ENCODE data around the gene SRA1. TPM values are rescaled to one million over a fixed set of nuclear protein-coding genes. Genes with fewer than 3 reads are reported as not detected.

SRA1 gene
- total and polyA plus RNA-seq, 9 donors = 11.7 to 34.4 (median 20.1) TPM

DNA sequence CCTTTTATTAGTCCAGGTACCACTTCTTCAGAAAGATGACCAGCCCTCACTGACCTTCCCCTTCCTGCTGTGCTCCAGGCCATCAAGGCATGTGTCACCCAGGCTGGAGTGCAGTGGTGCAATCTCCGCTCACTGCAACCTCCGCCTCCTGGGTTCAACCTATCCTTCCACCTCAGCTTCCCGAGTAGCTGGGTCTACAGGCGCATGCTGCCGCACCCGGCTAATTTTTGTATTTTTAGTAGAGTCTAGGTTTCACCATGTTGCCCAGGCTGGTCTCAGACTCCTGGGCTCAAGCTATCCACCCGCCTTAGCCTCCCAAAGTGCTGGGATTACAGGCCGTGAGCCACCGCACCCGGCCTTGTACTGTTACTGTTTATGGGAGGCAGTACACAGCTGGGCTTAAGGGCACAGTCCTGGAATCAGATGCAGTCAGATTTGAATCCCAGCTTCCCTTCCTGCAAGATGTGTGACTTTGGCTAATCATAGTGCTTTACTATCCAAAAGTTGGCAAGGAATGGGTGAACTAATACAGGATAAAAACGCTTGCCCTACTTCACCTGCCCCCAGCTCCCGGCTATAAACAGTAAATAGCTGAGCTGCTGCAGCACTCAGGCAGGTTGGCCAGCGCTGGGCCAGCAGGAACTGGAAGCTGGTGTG, 10.3 kb downstream of the SRA1 start:
- Histone ChIP-seq H3K4me3 (peak overlapping the region; percentile 48), H3K36me3 (no peaks in the 10 kb centered on the region), H3K4me1 (ENCODE audit: insufficient read depth) (peaks cover 15% of the 10 kb centered on the region), H3K27me3 (no peaks in the 10 kb centered on the region), H3K27ac (peak overlapping the region; percentile 91 to 96), H3K9me3 (no peaks in the 10 kb centered on the region)
- DNase-seq = peak in 1 of 5 donors; percentile 50
- intact Hi-C loops (cut with DNase I) = loop anchor here in 2 of 4 donors (5.0 kb wide), 3 partner anchors 95 to 145 kb away; partner anchors contain the start of genes ANKHD1 (in 1 of the 2), IK (in 1 of the 2) and NDUFA2 (in 1 of the 2)
- 29 to 43% (median 38%) methylated on average over 13 of the region's 13 CpGs for WGBS, 3 donors
- TF ChIP-seq, protein P1, sequence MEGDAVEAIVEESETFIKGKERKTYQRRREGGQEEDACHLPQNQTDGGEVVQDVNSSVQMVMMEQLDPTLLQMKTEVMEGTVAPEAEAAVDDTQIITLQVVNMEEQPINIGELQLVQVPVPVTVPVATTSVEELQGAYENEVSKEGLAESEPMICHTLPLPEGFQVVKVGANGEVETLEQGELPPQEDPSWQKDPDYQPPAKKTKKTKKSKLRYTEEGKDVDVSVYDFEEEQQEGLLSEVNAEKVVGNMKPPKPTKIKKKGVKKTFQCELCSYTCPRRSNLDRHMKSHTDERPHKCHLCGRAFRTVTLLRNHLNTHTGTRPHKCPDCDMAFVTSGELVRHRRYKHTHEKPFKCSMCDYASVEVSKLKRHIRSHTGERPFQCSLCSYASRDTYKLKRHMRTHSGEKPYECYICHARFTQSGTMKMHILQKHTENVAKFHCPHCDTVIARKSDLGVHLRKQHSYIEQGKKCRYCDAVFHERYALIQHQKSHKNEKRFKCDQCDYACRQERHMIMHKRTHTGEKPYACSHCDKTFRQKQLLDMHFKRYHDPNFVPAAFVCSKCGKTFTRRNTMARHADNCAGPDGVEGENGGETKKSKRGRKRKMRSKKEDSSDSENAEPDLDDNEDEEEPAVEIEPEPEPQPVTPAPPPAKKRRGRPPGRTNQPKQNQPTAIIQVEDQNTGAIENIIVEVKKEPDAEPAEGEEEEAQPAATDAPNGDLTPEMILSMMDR (IDR thresholded peaks at IDR 0.05) = no peak
- TF ChIP-seq EP300 (IDR thresholded peaks at IDR 0.05) (no peak), POLR2A (IDR thresholded peaks at IDR 0.05) (no peak)

DNA sequence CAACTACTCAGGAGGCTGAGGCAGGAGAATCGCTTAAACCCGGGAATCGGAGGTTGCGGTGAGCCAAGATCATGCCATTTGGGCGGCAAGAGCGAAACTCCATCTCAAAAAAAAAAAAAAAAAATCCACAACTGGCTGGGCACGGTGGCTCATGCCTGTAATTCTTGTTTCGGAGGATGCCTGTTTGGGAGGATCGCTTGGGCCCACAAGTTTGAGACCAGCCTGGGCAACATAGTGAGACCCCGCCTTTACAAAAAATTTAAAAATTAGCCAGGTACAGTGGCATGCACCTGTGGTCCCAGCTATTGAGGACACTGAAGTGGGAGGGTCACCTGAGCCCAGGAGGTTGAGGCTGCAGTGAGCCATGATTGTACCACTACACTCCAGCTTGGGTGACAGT, 11.7 kb downstream of the SRA1 start:
- intact Hi-C loops (cut with DNase I) = loop anchor here in 2 of 4 donors (5.0 kb wide), 3 partner anchors 97 to 143 kb away; partner anchors contain the start of genes ANKHD1 (in 1 of the 2), IK (in 1 of the 2) and NDUFA2 (in 1 of the 2)
- Histone ChIP-seq H3K36me3 (no peaks in the 10 kb centered on the region), H3K27me3 (no peaks in the 10 kb centered on the region), H3K9me3 (no peaks in the 10 kb centered on the region), H3K4me3 (no peak overlapping the region), H3K4me1 (ENCODE audit: insufficient read depth) (peaks cover 15% of the 10 kb centered on the region), H3K27ac (no peak overlapping the region)
- 96 to 98% (median 97%) methylated on average over 10 of the region's 10 CpGs for WGBS, 3 donors
- no peak for DNase-seq
- no peak for TF ChIP-seq EP300 (IDR thresholded peaks at IDR 0.05)
- TF ChIP-seq, protein P1 (IDR thresholded peaks at IDR 0.05) = no peak
- TF ChIP-seq POLR2A (IDR thresholded peaks at IDR 0.05) = no peak

DNA sequence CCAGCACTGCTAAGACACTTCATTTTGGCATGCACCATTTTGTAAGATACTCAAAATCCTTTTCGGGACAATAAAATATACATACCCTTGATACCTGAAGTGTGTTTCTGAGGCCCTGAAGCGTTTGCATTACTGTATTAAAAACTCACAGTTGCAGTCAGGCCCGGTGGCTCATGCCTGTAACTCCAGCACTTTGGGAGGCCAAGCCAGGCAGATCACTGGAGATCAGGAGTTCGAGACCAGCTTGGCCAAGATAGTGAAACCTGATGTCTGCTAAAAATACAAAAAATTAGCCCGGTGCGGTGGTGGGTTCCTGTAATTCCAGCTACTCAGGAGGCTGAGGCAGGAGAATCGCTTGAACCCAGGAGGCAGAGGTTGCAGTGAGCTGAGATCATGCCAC, 12.3 kb downstream of the SRA1 start:
- H3K4me3 ChIP-seq = no peak overlapping the region
- H3K4me1 ChIP-seq (ENCODE audit: insufficient read depth) = peaks cover 15% of the 10 kb centered on the region
- DNase-seq = no peak
- no peaks in the 10 kb centered on the region for H3K27me3 ChIP-seq
- H3K36me3 ChIP-seq = no peaks in the 10 kb centered on the region
- TF ChIP-seq EP300 (IDR thresholded peaks at IDR 0.05) = no peak
- no peak for TF ChIP-seq POLR2A (IDR thresholded peaks at IDR 0.05)
- TF ChIP-seq, protein P1 (IDR thresholded peaks at IDR 0.05) = no peak
- H3K9me3 ChIP-seq = no peaks in the 10 kb centered on the region
- intact Hi-C loops (cut with DNase I) = loop anchor here in 2 of 4 donors (5.0 kb wide), 3 partner anchors 97 to 143 kb away; partner anchors contain the start of genes ANKHD1 (in 1 of the 2), IK (in 1 of the 2) and NDUFA2 (in 1 of the 2)
- WGBS, 3 donors = 96 to 98% (median 97%) methylated on average over 7 of the region's 7 CpGs
- H3K27ac ChIP-seq = no peak overlapping the region

DNA sequence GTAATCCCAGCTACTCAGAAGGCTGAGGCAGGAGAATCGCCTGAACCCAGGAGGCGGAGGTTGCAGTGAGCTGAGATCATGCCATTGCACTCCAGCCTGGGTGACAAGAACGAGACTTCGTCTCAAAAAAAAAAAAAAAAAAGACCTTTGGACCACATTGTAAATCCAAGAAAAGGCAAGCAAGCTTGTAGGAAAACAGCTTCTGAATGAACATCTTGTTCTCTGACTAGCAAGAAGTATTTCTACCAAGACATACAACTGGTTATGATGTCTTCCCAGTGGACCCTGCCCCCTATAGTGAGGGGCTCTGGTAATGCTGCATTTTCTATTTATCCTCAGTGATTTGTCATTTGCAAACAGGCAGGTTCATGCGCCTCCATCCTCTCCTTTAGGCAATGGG, 14.3 kb downstream of the SRA1 start:
- Histone ChIP-seq H3K9me3 (no peaks in the 10 kb centered on the region), H3K4me1 (ENCODE audit: insufficient read depth) (peaks cover 5% of the 10 kb centered on the region), H3K27me3 (no peaks in the 10 kb centered on the region), H3K27ac (no peak overlapping the region), H3K36me3 (no peaks in the 10 kb centered on the region), H3K4me3 (no peak overlapping the region)
- no peak for DNase-seq
- TF ChIP-seq, protein P1 (IDR thresholded peaks at IDR 0.05) = no peak
- TF ChIP-seq POLR2A (IDR thresholded peaks at IDR 0.05) (no peak), EP300 (IDR thresholded peaks at IDR 0.05) (no peak)
- 92 to 95% (median 93%) methylated on average over 5 of the region's 5 CpGs for WGBS, 3 donors
- intact Hi-C loops (cut with DNase I) = no loop called here
